Small intestine (tissue), 7 donors: Measurements from ENCODE around the gene TEKTIP1. TPM values are rescaled to one million over a fixed set of nuclear protein-coding genes. Genes with fewer than 3 reads are reported as not detected.

ENCODE experiments used
- DNase-seq, 2 donors: peaks; one replicate each; pipeline versions ENCODE4 v3.0.0 to v3.0.0-alpha.2; 2013
- FAIRE-seq: peaks from 2 replicates; lab custom pipeline; 2012; peaks lifted over from hg19 to GRCh38; lab: Jason Lieb, UNC
- H3K27ac ChIP-seq, 3 donors: one replicate each; pipeline ENCODE4 v1.5.1; 2013; ENCODE audit warnings: low read length in 2 of 3, mild to moderate bottlenecking in 2 of 3, control low read depth in 1 of 3, inconsistent platforms in 1 of 3, low read depth in 1 of 3, moderate library complexity in 1 of 3
- H3K27me3 ChIP-seq, 3 donors: one replicate each; pipeline ENCODE4 v1.6.1; 2013; ENCODE audit warnings: low read length in 3 of 3, inconsistent platforms in 1 of 3; ENCODE audit not compliant: control insufficient read depth in 3 of 3, insufficient read depth in 3 of 3
- H3K36me3 ChIP-seq, 3 donors: one replicate each; pipeline ENCODE4 v1.6.1; 2013; ENCODE audit warnings: low read length in 3 of 3, inconsistent platforms in 1 of 3, low read depth in 1 of 3, mild to moderate bottlenecking in 1 of 3, moderate library complexity in 1 of 3; ENCODE audit not compliant: control insufficient read depth in 3 of 3, insufficient read depth in 2 of 3
- H3K4me1 ChIP-seq, 3 donors: one replicate each; pipeline ENCODE4 v1.6.1; 2013; ENCODE audit warnings: low read length in 2 of 3, inconsistent platforms in 1 of 3, low read depth in 1 of 3, mild to moderate bottlenecking in 1 of 3, moderate library complexity in 1 of 3; ENCODE audit not compliant: control insufficient read depth in 3 of 3, insufficient read depth in 2 of 3
- H3K4me3 ChIP-seq, 3 donors: one replicate each; pipeline ENCODE4 v1.5.1; 2013; ENCODE audit warnings: low read length in 3 of 3, control low read depth in 1 of 3, inconsistent platforms in 1 of 3, low read depth in 1 of 3, mild to moderate bottlenecking in 1 of 3, moderate library complexity in 1 of 3
- H3K9me3 ChIP-seq, 2 donors: one replicate each; pipeline ENCODE4 v1.6.1; 2013; ENCODE audit warnings: low read depth in 1 of 2, low read length in 1 of 2; ENCODE audit not compliant: control insufficient read depth in 2 of 2, insufficient read depth in 1 of 2
- WGBS, 3 donors: extraction: QIAGEN DNeasy Blood & Tissue Kit; methylation state at CpG; one replicate each; pipeline ENCODE4 v1.1.7; 2013; 5-methylcytosine and 5-hydroxymethylcytosine counted together
- polyA plus RNA-seq, 4 donors: library from polyadenylated mRNA; stranded (reverse) in 3 of 4; unstranded in 1 of 4; fragments of 200-250 nt in 3 of 4; fragments of 120-200 nt in 1 of 4; gene quantifications; one replicate each; pipeline versions ENCODE4 v1.2.1 to v1.2.3, GENCODE V29; 2013
- donor health status: healthy with polysubstance abuse.
- donor health status: control.
- donor health status: control.
- donor health status: Bipolar disorder and iron deficiency.
- donor health status: healthy.

TEKTIP1 gene
- polyA plus RNA-seq, 4 donors, result 0.73 to 3.3 (median 1.3) TPM; not detected in 1

GRCh38 chr19:3535981-3536380, 3.0 kb upstream of the TEKTIP1 start:
- H3K4me1 ChIP-seq, result no peaks in the 10 kb centered on the region
- H3K27me3 ChIP-seq, result no peaks in the 10 kb centered on the region
- no peak overlapping the region for H3K27ac ChIP-seq
- WGBS, 3 donors, result 87 to 96% (median 87%) methylated on average over 9 to 10 of the region's 10 CpGs
- no peak overlapping the region for H3K4me3 ChIP-seq
- DNase-seq (no peak), FAIRE-seq (no peak)
- peaks cover 8 to 88% (median 40%) of the 10 kb centered on the region in 3 donors for H3K36me3 ChIP-seq
- peaks cover 0 to 4% of the 10 kb centered on the region in 2 donors for H3K9me3 ChIP-seq

GRCh38 chr19:3536429-3537100, 2.4 kb upstream of the TEKTIP1 start:
- H3K4me3 ChIP-seq, result no peak overlapping the region
- no peak overlapping the region for H3K27ac ChIP-seq
- no peaks in the 10 kb centered on the region for H3K4me1 ChIP-seq
- H3K9me3 ChIP-seq, result peaks cover 0 to 4% of the 10 kb centered on the region in 2 donors
- peaks cover 8 to 83% (median 38%) of the 10 kb centered on the region in 3 donors for H3K36me3 ChIP-seq
- FAIRE-seq (no peak), DNase-seq (no peak)
- H3K27me3 ChIP-seq, result no peaks in the 10 kb centered on the region
- 78 to 90% (median 84%) methylated on average over 26 to 27 of the region's 27 CpGs for WGBS, 3 donors

- Histone ChIP-seq H3K27ac (no peak overlapping the region), H3K4me3 (no peak overlapping the region), H3K4me1 (no peaks in the 10 kb centered on the region), H3K27me3 (no peaks in the 10 kb centered on the region), H3K36me3 (peaks cover 8 to 78% (median 33%) of the 10 kb centered on the region in 3 donors), H3K9me3 (peaks cover 0 to 4% of the 10 kb centered on the region in 2 donors)
- no peak for FAIRE-seq
- DNase-seq, result no peak
- 72 to 89% (median 86%) methylated on average over 13 of the region's 13 CpGs for WGBS, 3 donors
These were observed 1.9 kb upstream of the TEKTIP1 start for GRCh38 chr19:3537101-3537437.

- DNase-seq (no peak), FAIRE-seq (no peak)
- peaks cover 8 to 73% (median 30%) of the 10 kb centered on the region in 3 donors for H3K36me3 ChIP-seq
- no peak overlapping the region for H3K27ac ChIP-seq
- no peak overlapping the region for H3K4me3 ChIP-seq
- no peaks in the 10 kb centered on the region for H3K27me3 ChIP-seq
- no peaks in the 10 kb centered on the region for H3K4me1 ChIP-seq
- peaks cover 0 to 4% of the 10 kb centered on the region in 2 donors for H3K9me3 ChIP-seq
- 82 to 89% (median 83%) methylated on average over 20 to 22 of the region's 22 CpGs for WGBS, 3 donors
These were observed 1.3 kb upstream of the TEKTIP1 start for GRCh38 chr19:3537438-3538240.

- H3K27ac ChIP-seq, result no peak overlapping the region
- no peaks in the 10 kb centered on the region for H3K27me3 ChIP-seq
- no peak for DNase-seq
- peaks cover 8 to 70% (median 23%) of the 10 kb centered on the region in 3 donors for H3K36me3 ChIP-seq
- H3K4me1 ChIP-seq, result no peaks in the 10 kb centered on the region
- 80 to 87% (median 81%) methylated on average over 25 of the region's 25 CpGs for WGBS, 3 donors
- FAIRE-seq, result no peak
- H3K4me3 ChIP-seq, result no peak overlapping the region
- peaks cover 0 to 4% of the 10 kb centered on the region in 2 donors for H3K9me3 ChIP-seq
These were observed 580 bp upstream of the TEKTIP1 start for GRCh38 chr19:3538258-3538929.

DNA sequence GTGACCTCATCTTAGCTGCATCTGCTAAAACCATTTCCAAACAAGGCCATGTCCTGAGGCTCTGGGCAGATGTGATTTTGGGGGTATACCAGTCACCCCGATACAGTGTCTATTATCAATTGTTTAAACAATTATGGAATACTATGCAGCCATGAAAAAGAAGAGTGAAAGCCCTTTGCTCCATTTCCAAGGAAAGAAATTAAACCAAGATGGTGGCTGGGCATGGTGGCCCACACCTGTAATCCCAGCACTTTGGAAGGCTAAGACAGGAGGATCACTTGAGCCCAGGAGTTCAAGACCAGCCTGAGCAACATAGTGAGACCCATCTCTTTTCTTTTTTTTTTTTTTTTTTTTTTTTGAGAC, 763 bp downstream of the TEKTIP1 start:
- no peak for DNase-seq
- Histone ChIP-seq H3K36me3 (peaks cover 4 to 70% (median 13%) of the 10 kb centered on the region in 3 donors), H3K4me3 (no peak overlapping the region), H3K4me1 (no peaks in the 10 kb centered on the region), H3K27ac (no peak overlapping the region), H3K9me3 (peaks cover 0 to 4% of the 10 kb centered on the region in 2 donors), H3K27me3 (no peaks in the 10 kb centered on the region)
- no peak for FAIRE-seq
- WGBS, 3 donors, result 83 to 96% (median 93%) methylated on average over 1 of the region's 1 CpG

GRCh38 chr19:3543150-3544057, 4.4 kb downstream of the TEKTIP1 start:
- Histone ChIP-seq H3K36me3 (peaks cover 0 to 64% (median 3%) of the 10 kb centered on the region in 3 donors), H3K4me3 (no peak overlapping the region), H3K9me3 (peaks cover 0 to 4% of the 10 kb centered on the region in 2 donors), H3K27me3 (no peaks in the 10 kb centered on the region), H3K4me1 (no peaks in the 10 kb centered on the region), H3K27ac (no peak overlapping the region)
- DNase-seq (no peak), FAIRE-seq (no peak)
- 76 to 86% (median 84%) methylated on average over 37 to 47 of the region's 47 CpGs for WGBS, 3 donors

DNA sequence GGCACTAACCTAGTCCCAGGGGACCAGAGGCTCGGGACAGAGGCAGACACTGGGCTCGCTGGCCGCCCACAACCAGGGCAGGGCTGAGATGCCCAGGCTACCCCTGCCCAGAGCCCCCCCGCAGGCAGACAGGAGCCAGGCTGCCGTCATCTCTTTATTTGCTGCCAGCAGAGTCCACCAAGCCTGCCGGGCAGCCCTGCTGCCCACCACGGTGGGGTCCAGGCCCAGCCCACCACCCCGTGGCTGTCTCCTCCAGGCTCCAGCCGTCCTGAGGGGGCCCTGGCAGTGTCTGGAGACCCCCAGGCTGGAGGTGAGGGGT, 5.0 kb downstream of the TEKTIP1 start:
- Histone ChIP-seq H3K27ac (no peak overlapping the region), H3K4me1 (no peaks in the 10 kb centered on the region), H3K27me3 (no peaks in the 10 kb centered on the region), H3K4me3 (no peak overlapping the region), H3K36me3 (peaks cover 0 to 64% (median 5%) of the 10 kb centered on the region in 3 donors), H3K9me3 (peaks cover 0 to 4% of the 10 kb centered on the region in 2 donors)
- FAIRE-seq (no peak), DNase-seq (no peak)
- WGBS, 3 donors, result 85 to 87% (median 85%) methylated on average over 8 to 9 of the region's 9 CpGs
